Smooth muscle cell of trachea (primary cell): ENCODE data around the gene TRDN. TPM values are rescaled to one million over a fixed set of nuclear protein-coding genes. Genes with fewer than 3 reads are reported as not detected.

Source experiments
- total RNA-seq: library from RNA; depleted of rRNA; stranded (reverse); fragments of >200 nt; gene quantifications from 2 replicates; pipeline ENCODE4 v1.2.1, GENCODE V29; 2014

The TRDN gene, protein sequence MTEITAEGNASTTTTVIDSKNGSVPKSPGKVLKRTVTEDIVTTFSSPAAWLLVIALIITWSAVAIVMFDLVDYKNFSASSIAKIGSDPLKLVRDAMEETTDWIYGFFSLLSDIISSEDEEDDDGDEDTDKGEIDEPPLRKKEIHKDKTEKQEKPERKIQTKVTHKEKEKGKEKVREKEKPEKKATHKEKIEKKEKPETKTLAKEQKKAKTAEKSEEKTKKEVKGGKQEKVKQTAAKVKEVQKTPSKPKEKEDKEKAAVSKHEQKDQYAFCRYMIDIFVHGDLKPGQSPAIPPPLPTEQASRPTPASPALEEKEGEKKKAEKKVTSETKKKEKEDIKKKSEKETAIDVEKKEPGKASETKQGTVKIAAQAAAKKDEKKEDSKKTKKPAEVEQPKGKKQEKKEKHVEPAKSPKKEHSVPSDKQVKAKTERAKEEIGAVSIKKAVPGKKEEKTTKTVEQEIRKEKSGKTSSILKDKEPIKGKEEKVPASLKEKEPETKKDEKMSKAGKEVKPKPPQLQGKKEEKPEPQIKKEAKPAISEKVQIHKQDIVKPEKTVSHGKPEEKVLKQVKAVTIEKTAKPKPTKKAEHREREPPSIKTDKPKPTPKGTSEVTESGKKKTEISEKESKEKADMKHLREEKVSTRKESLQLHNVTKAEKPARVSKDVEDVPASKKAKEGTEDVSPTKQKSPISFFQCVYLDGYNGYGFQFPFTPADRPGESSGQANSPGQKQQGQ
- total RNA-seq, result not detected in 2 replicates

DNA sequence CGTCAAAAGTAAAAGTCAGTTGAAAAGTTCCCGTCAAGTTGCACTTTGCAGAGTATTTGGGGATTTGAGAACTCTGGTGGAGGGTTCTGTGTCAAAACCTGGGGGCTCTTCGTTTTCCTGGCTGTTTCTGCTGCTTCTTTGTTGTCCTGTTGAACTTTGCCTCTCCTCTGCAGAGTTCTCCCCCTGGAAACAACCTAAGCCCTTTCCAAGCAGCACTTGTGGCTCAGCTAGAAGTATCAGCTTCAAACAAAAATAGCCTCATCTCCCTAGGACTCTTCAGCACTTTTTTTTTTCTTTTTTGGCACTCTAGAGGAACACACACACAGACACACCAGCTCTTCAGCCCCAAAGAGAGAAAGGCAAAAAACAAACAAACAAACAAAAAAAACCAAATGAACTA, at the start of gene TRDN:
TSS of gene TRDN (minus strand) at position 169 of the 400 bp plus-strand sequence. CDS start 175 bp downstream, outside the sequence.

Other genes starting within 250 kb of the TRDN start
- gene NKAIN2, start 166.9 kb upstream of the TRDN start, total RNA-seq, result not detected in 2 replicates